H9 (cell line): ENCODE results near the gene CEACAM16. TPM values are rescaled to one million over a fixed set of nuclear protein-coding genes. Genes with fewer than 3 reads are reported as not detected.

Experiments used
- DNase-seq: peaks from one replicate; pipeline ENCODE4 v3.0.0-alpha.2; 2017
- H2AFZ ChIP-seq: one replicate; pipeline ENCODE4 v1.6.1; 2013; ENCODE audit warnings: mild to moderate bottlenecking, low read length, control low read depth, moderate library complexity
- H2AK5ac ChIP-seq: 2 replicates; pipeline ENCODE4 v1.6.1; 2013; ENCODE audit warnings: low read length, control low read depth, mixed read lengths; ENCODE audit not compliant: insufficient read length
- H2BK120ac ChIP-seq: one replicate; pipeline ENCODE4 v1.6.1; 2013; ENCODE audit warnings: low read depth, mild to moderate bottlenecking, low read length, control low read depth, inconsistent platforms; ENCODE audit not compliant: poor library complexity, severe bottlenecking
- H2BK12ac ChIP-seq: 2 replicates; pipeline ENCODE4 v1.6.1; 2013; ENCODE audit warnings: low read length, control low read depth, mixed read lengths, low read depth; ENCODE audit not compliant: insufficient read length
- H2BK15ac ChIP-seq: 2 replicates; pipeline ENCODE4 v1.6.1; 2013; ENCODE audit warnings: low read depth, low read length, control low read depth
- H2BK20ac ChIP-seq: one replicate; pipeline ENCODE4 v1.6.1; 2013; ENCODE audit warnings: low read depth, mild to moderate bottlenecking, low read length, control low read depth, inconsistent platforms; ENCODE audit not compliant: poor library complexity, severe bottlenecking
- H2BK5ac ChIP-seq: 2 replicates; pipeline ENCODE4 v1.6.1; 2013; ENCODE audit warnings: low read length, control low read depth, mixed read lengths; ENCODE audit not compliant: insufficient read length
- H3K14ac ChIP-seq: 2 replicates; pipeline ENCODE4 v1.6.1; 2013; ENCODE audit warnings: low read length, control low read depth; ENCODE audit not compliant: insufficient read depth
- H3K18ac ChIP-seq: 2 replicates; pipeline ENCODE4 v1.6.1; 2013; ENCODE audit warnings: low read depth, mild to moderate bottlenecking, mixed read lengths, low read length, control low read depth; ENCODE audit not compliant: insufficient read length
- H3K23ac ChIP-seq: 2 replicates; pipeline ENCODE4 v1.6.1; 2013; ENCODE audit warnings: low read length, control low read depth, mixed read lengths, low read depth; ENCODE audit not compliant: insufficient read length
- H3K23me2 ChIP-seq: 2 replicates; pipeline ENCODE4 v1.6.1; 2013; ENCODE audit warnings: low read depth, mild to moderate bottlenecking, mixed read lengths, low read length, control low read depth; ENCODE audit not compliant: insufficient read length, poor library complexity, severe bottlenecking
- H3K27ac ChIP-seq: 2 replicates; pipeline ENCODE4 v1.5.1; 2013; ENCODE audit warnings: low read length, control low read depth, mixed read lengths, low read depth; ENCODE audit not compliant: insufficient read length
- H3K27me3 ChIP-seq: 2 replicates; pipeline ENCODE4 v1.6.1; 2013; ENCODE audit warnings: low read length, control low read depth, inconsistent platforms; ENCODE audit not compliant: insufficient read depth
- H3K4ac ChIP-seq: 2 replicates; pipeline ENCODE4 v1.6.1; 2013; ENCODE audit warnings: low read depth, mild to moderate bottlenecking, control low read depth, inconsistent platforms, low read length, moderate library complexity
- H3K4me1 ChIP-seq: 2 replicates; pipeline ENCODE4 v1.6.1; 2013; ENCODE audit warnings: low read length, control low read depth, inconsistent platforms; ENCODE audit not compliant: insufficient read depth
- H3K4me2 ChIP-seq: 2 replicates; pipeline ENCODE4 v1.6.1; 2013; ENCODE audit warnings: low read length, control low read depth, mixed read lengths; ENCODE audit not compliant: insufficient read length, insufficient read depth
- H3K56ac ChIP-seq: 2 replicates; pipeline ENCODE4 v1.6.1; 2013; ENCODE audit warnings: low read depth, mild to moderate bottlenecking, mixed read lengths, low read length, control low read depth; ENCODE audit not compliant: insufficient read length
- H3K79me1 ChIP-seq: 2 replicates; pipeline ENCODE4 v1.6.1; 2013; ENCODE audit warnings: low read depth, mild to moderate bottlenecking, moderate library complexity, low read length, control low read depth, inconsistent platforms; ENCODE audit not compliant: insufficient read depth, poor library complexity, severe bottlenecking
- H3K79me2 ChIP-seq: 2 replicates; pipeline ENCODE4 v1.6.1; 2013; ENCODE audit warnings: low read length, control low read depth, inconsistent platforms; ENCODE audit not compliant: insufficient read depth
- H3K9ac ChIP-seq: 2 replicates; pipeline ENCODE4 v1.6.1; 2013; ENCODE audit warnings: low read length, control low read depth, mixed read lengths; ENCODE audit not compliant: insufficient read length; ENCODE audit errors: extremely low read depth
- H3K9me3 ChIP-seq: one replicate; pipeline ENCODE4 v1.6.1; 2013; ENCODE audit warnings: low read depth, low read length, inconsistent platforms; ENCODE audit not compliant: control insufficient read depth
- H3T11ph ChIP-seq: one replicate; pipeline ENCODE4 v1.6.1; 2013; ENCODE audit warnings: mild to moderate bottlenecking, low read length, control low read depth, inconsistent platforms
- H4K20me1 ChIP-seq: one replicate; pipeline ENCODE4 v1.6.1; 2013; ENCODE audit not compliant: control insufficient read depth, insufficient read length, insufficient read depth
- H4K5ac ChIP-seq: 2 replicates; pipeline ENCODE4 v1.6.1; 2013; ENCODE audit warnings: low read depth, mild to moderate bottlenecking, mixed read lengths, low read length, control low read depth; ENCODE audit not compliant: insufficient read length
- H4K8ac ChIP-seq: replicated peaks from 2 replicates; pipeline ENCODE4 v1.6.1; 2013; ENCODE audit warnings: low read length, control low read depth, mixed read lengths, low read depth; ENCODE audit not compliant: insufficient read length
- H4K91ac ChIP-seq: 2 replicates; pipeline ENCODE4 v1.6.1; 2013; ENCODE audit warnings: low read depth, mild to moderate bottlenecking, moderate library complexity, mixed read lengths, low read length, control low read depth; ENCODE audit not compliant: insufficient read length
- H3K27ac Mint-ChIP-seq, 3 experiments: 2 replicates in 2 of 3; 3 replicates in 1 of 3; pipeline ENCODE4 v1.8.0; 2020 to 2021; ENCODE audit warnings: mixed read lengths in 3 of 3, mild to moderate bottlenecking in 1 of 3, moderate library complexity in 1 of 3
- H3K27me3 Mint-ChIP-seq: 2 replicates; pipeline ENCODE4 v1.8.0; 2021; ENCODE audit warnings: low read depth, mild to moderate bottlenecking, moderate library complexity, mixed read lengths
- H3K36me3 Mint-ChIP-seq, 3 experiments: 2 replicates in 2 of 3; 3 replicates in 1 of 3; pipeline ENCODE4 v1.8.0; 2020 to 2021; ENCODE audit warnings: low read depth in 3 of 3, mixed read lengths in 3 of 3; ENCODE audit not compliant: insufficient read depth in 1 of 3
- H3K4me1 Mint-ChIP-seq, 2 experiments: 2 replicates each; pipeline ENCODE4 v1.8.0; 2020; ENCODE audit warnings: mixed read lengths in 2 of 2
- H3K4me3 Mint-ChIP-seq, 2 experiments: 2 replicates in 1 of 2; 3 replicates in 1 of 2; pipeline ENCODE4 v1.8.0; 2020 to 2021; ENCODE audit warnings: mild to moderate bottlenecking in 2 of 2, mixed read lengths in 2 of 2, moderate library complexity in 1 of 2
- H3K9me3 Mint-ChIP-seq, 2 experiments: 2 replicates in 1 of 2; 3 replicates in 1 of 2; pipeline ENCODE4 v1.8.0; 2020; ENCODE audit warnings: mild to moderate bottlenecking in 2 of 2, mixed read lengths in 2 of 2, moderate library complexity in 1 of 2
- total RNA-seq: library from RNA; stranded (reverse); gene quantifications from 2 replicates; pipeline ENCODE4 v1.2.1, GENCODE V29; 2021
- TF ChIP-seq, protein P1 (sequence below): fragments of 200-600 bp; sonication (generic); conservative IDR thresholded peaks from 3 replicates; pipeline ENCODE4 v1.8.0; 2021; ENCODE audit warnings: antibody characterized with exemption, mild to moderate bottlenecking

Gene CEACAM16
- total RNA-seq, 1 experiment from 2014 or later: not detected

DNA sequence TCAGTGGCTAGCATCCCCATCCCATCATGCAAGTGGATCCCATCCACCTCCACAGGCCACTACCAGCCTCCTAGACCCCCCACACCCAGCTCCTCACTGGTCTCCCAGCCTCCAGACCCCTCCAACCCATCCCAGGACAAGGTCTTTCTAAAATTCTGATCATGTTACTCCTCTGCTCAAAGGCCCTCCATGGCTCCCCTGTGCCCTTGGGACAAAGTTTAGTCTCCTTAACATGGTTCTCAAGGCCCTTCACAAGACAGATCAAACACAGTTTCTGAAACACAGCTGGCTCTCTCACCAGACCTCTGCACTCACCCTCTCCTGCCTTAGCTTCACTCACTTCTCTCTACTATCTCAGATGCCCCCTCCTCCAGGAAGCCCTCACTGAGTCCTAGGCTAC, 18.4 kb upstream of the CEACAM16 start:
- H2AK5ac ChIP-seq: no peak overlapping the region
- H2BK120ac ChIP-seq: no peak overlapping the region
- no peak overlapping the region for H4K91ac ChIP-seq
- H4K20me1 ChIP-seq: no peaks in the 10 kb centered on the region
- no peak overlapping the region for H3K14ac ChIP-seq
- Mint-ChIP-seq H3K4me3 (no peak overlapping the region), H3K4me1 (peaks cover 10 to 13% of the 10 kb centered on the region in 2 experiments), H3K9me3 (no peaks in the 10 kb centered on the region), H3K27me3 (peaks cover 1% of the 10 kb centered on the region), H3K27ac (no peak overlapping the region), H3K36me3 (no peaks in the 10 kb centered on the region)
- H2BK5ac ChIP-seq: no peak overlapping the region
- no peaks in the 10 kb centered on the region; the same call in 1 of the 2 replicates for H3K4me1 ChIP-seq
- no peak overlapping the region for H3K4me2 ChIP-seq
- no peak for DNase-seq
- no peak overlapping the region for H2BK20ac ChIP-seq
- no peaks in the 10 kb centered on the region for H3K9me3 ChIP-seq
- H4K5ac ChIP-seq: no peak overlapping the region
- no peak overlapping the region for H3K18ac ChIP-seq
- no peak overlapping the region for H3K23ac ChIP-seq
- no peak overlapping the region for H3K27ac ChIP-seq
- no peaks in the 10 kb centered on the region for H3K23me2 ChIP-seq
- H3K56ac ChIP-seq: no peak overlapping the region
- TF ChIP-seq, protein P1, sequence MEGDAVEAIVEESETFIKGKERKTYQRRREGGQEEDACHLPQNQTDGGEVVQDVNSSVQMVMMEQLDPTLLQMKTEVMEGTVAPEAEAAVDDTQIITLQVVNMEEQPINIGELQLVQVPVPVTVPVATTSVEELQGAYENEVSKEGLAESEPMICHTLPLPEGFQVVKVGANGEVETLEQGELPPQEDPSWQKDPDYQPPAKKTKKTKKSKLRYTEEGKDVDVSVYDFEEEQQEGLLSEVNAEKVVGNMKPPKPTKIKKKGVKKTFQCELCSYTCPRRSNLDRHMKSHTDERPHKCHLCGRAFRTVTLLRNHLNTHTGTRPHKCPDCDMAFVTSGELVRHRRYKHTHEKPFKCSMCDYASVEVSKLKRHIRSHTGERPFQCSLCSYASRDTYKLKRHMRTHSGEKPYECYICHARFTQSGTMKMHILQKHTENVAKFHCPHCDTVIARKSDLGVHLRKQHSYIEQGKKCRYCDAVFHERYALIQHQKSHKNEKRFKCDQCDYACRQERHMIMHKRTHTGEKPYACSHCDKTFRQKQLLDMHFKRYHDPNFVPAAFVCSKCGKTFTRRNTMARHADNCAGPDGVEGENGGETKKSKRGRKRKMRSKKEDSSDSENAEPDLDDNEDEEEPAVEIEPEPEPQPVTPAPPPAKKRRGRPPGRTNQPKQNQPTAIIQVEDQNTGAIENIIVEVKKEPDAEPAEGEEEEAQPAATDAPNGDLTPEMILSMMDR: no peak
- H2BK12ac ChIP-seq: no peak overlapping the region
- H2BK15ac ChIP-seq: no peak overlapping the region
- H2AFZ ChIP-seq: no peak overlapping the region
- no peaks in the 10 kb centered on the region for H3K79me1 ChIP-seq
- no peak overlapping the region for H3T11ph ChIP-seq
- H4K8ac ChIP-seq: no peak overlapping the region
- H3K4ac ChIP-seq: no peak overlapping the region
- H3K9ac ChIP-seq: no peak overlapping the region
- no peaks in the 10 kb centered on the region for H3K27me3 ChIP-seq
- no peaks in the 10 kb centered on the region for H3K79me2 ChIP-seq
